ENCODE results near the gene UGT1A10. TPM values are rescaled to one million over a fixed set of nuclear protein-coding genes. Genes with fewer than 3 reads are reported as not detected.

The UGT1A10 gene
- total RNA-seq, 1 experiment from 2014 or later = not detected

GRCh38 chr2:233766416-233766815, 130.2 kb downstream of the UGT1A10 start:
- H3K27ac Mint-ChIP-seq = no peak overlapping the region
- no peak for TF ChIP-seq CTCF (conservative IDR thresholded peaks at IDR 0.05)

More at GRCh38 chr2:233766416-233766815, 130.2 kb downstream of the UGT1A10 start:
- no peak overlapping the region for H2BK20ac ChIP-seq (ENCODE audit: low read depth, low read length, poor library complexity, severe bottlenecking)
- no peak overlapping the region for H3K56ac ChIP-seq (ENCODE audit: insufficient read length, low read depth, low read length)
- H4K8ac ChIP-seq (replicated peaks; ENCODE audit: insufficient read length, low read depth, low read length) = no peak overlapping the region
- H4K20me1 ChIP-seq (ENCODE audit: control insufficient read depth, insufficient read depth, insufficient read length) = no peaks in the 10 kb centered on the region
- no peak overlapping the region for H2AK5ac ChIP-seq (ENCODE audit: insufficient read length, low read length)
- H3K14ac ChIP-seq (ENCODE audit: insufficient read depth, low read length) = no peak overlapping the region
- no peak overlapping the region for H3T11ph ChIP-seq (ENCODE audit: low read length)
- no peak overlapping the region for H3K23ac ChIP-seq (ENCODE audit: insufficient read length, low read depth, low read length)
- no peak overlapping the region for H2AFZ ChIP-seq (ENCODE audit: low read length)
- DNase-seq = no peak
- H4K91ac ChIP-seq (ENCODE audit: insufficient read length, low read depth, low read length) = no peak overlapping the region
- no peak overlapping the region for H3K27ac ChIP-seq (ENCODE audit: insufficient read length, low read depth, low read length)
- H3K27me3 Mint-ChIP-seq (ENCODE audit: low read depth) = peaks cover 8% of the 10 kb centered on the region
- H3K9me3 ChIP-seq (ENCODE audit: control insufficient read depth, low read depth, low read length) = no peaks in the 10 kb centered on the region
- H3K27me3 ChIP-seq (ENCODE audit: insufficient read depth, low read length) = no peaks in the 10 kb centered on the region
- H3K79me2 ChIP-seq (ENCODE audit: insufficient read depth, low read length) = no peaks in the 10 kb centered on the region
- no peak overlapping the region for H2BK12ac ChIP-seq (ENCODE audit: insufficient read length, low read depth, low read length)
- no peak overlapping the region for H4K5ac ChIP-seq (ENCODE audit: insufficient read length, low read depth, low read length)
- no peak overlapping the region for H2BK120ac ChIP-seq (ENCODE audit: low read depth, low read length, poor library complexity, severe bottlenecking)
- no peaks in the 10 kb centered on the region for H3K23me2 ChIP-seq (ENCODE audit: insufficient read length, low read depth, low read length, poor library complexity, severe bottlenecking)
- H3K36me3 Mint-ChIP-seq (ENCODE audit: insufficient read depth in 1 of 3, low read depth in 3 of 3) = no peaks in the 10 kb centered on the region; a peak in 1 of 7 replicates
- 0 out of 5 replicates have a peak, but pooled peaks cover 0 to 3% of the 10 kb centered on the region in 2 experiments for H3K9me3 Mint-ChIP-seq
- no peak overlapping the region for H3K4me2 ChIP-seq (ENCODE audit: insufficient read depth, insufficient read length, low read length)
- H3K18ac ChIP-seq (ENCODE audit: insufficient read length, low read depth, low read length) = no peak overlapping the region
- no peak overlapping the region for H3K4me3 Mint-ChIP-seq
- H2BK15ac ChIP-seq (ENCODE audit: low read depth, low read length) = no peak overlapping the region
- peaks cover 2% of the 10 kb centered on the region; the same call in 1 of the 2 replicates for H3K4me1 ChIP-seq (ENCODE audit: insufficient read depth, low read length)
- no peak overlapping the region for H3K9ac ChIP-seq (ENCODE audit: extremely low read depth, insufficient read length, low read length)
- no peak overlapping the region for H2BK5ac ChIP-seq (ENCODE audit: insufficient read length, low read length)
- H3K4ac ChIP-seq (ENCODE audit: low read depth, low read length) = no peak overlapping the region
- no peaks in the 10 kb centered on the region for H3K79me1 ChIP-seq (ENCODE audit: insufficient read depth, low read depth, low read length, poor library complexity, severe bottlenecking)
- no CpG with 5 or more reads among the region's 4 CpGs for WGBS (ENCODE audit: extremely low coverage, insufficient read length, low lambda C conversion rate)
- peaks cover 5 to 6% of the 10 kb centered on the region in 2 experiments; a peak in 3 of 4 replicates for H3K4me1 Mint-ChIP-seq
